Body of pancreas (tissue), 4 donors: ENCODE measurements around the gene COL4A6. TPM values are rescaled to one million over a fixed set of nuclear protein-coding genes. Genes with fewer than 3 reads are reported as not detected.

Experiments used
- ATAC-seq: fragments of 150-250 bp; one replicate; pipeline ENCODE4 v1.9.1; 2016
- DNase-seq, 4 donors: peaks; one replicate each; pipeline ENCODE4 v3.0.0-alpha.2; 2019
- H3K27ac ChIP-seq, 4 donors: fragments of 200-600 bp; sonication (generic); 1 replicate in 3 of 4; 2 replicates in 1 of 4; pipeline versions ENCODE4 v1.5.1 to v1.6.1; 2016 to 2019; ENCODE audit warnings: mild to moderate bottlenecking in 1 of 4, mixed read lengths in 1 of 4, moderate library complexity in 1 of 4
- H3K27me3 ChIP-seq, 2 donors: fragments of 200-600 bp; sonication (generic); one replicate each; pipeline ENCODE4 v1.6.0; 2016; ENCODE audit warnings: mild to moderate bottlenecking in 1 of 2
- H3K36me3 ChIP-seq, 2 donors: fragments of 200-600 bp; sonication (generic); replicated peaks in 1 of 2; 2 replicates each; pipeline ENCODE4 v1.5.1; 2016; ENCODE audit warnings: low read depth in 2 of 2; ENCODE audit not compliant: insufficient read depth in 1 of 2
- H3K4me1 ChIP-seq: fragments of 200-600 bp; sonication (generic); one replicate; pipeline ENCODE4 v1.6.0; 2016
- H3K4me3 ChIP-seq, 2 donors: fragments of 200-600 bp; sonication (generic); 1 replicate in 1 of 2; 2 replicates in 1 of 2; pipeline ENCODE4 v1.5.1; 2016 to 2019
- H3K9me3 ChIP-seq, 3 donors: fragments of 200-600 bp; sonication (generic); 1 replicate in 2 of 3; 2 replicates in 1 of 3; pipeline ENCODE4 v1.5.1; 2016
- POLR2A ChIP-seq, 3 donors: fragments of 450-650 bp; IDR thresholded peaks; one replicate each; pipeline ENCODE4 v1.6.1; 2016; ENCODE audit warnings: antibody characterized with exemption in 3 of 3, mild to moderate bottlenecking in 2 of 3
- WGBS, 2 donors: methylation state at CpG; one replicate each; pipeline ENCODE4 v1.1.5; 2017; 5-methylcytosine and 5-hydroxymethylcytosine counted together
- intact Hi-C: fragments of 100-400 bp; cut with DNase I; formaldehyde crosslinking; loops from one replicate; pipeline ENCODE4 v1.15.1; 2023
- total RNA-seq, 2 donors: library from RNA; depleted of rRNA; stranded (reverse); fragments of >200 nt; gene quantifications; one replicate each; pipeline ENCODE4 v1.1.0, GENCODE V29; 2016
- TF ChIP-seq, protein P1 (sequence below), 7 experiments: fragments of 450-650 bp in 4 of 7; fragments of 200-600 bp in 3 of 7; sonication (generic) in 3 of 7; IDR thresholded peaks; one replicate each; pipeline ENCODE4 v1.5.1; 2016 to 2019; ENCODE audit warnings: antibody characterized with exemption in 7 of 7

Gene COL4A6
- total RNA-seq, 2 donors from 2014 or later = under 0.01 to 0.52 TPM

DNA sequence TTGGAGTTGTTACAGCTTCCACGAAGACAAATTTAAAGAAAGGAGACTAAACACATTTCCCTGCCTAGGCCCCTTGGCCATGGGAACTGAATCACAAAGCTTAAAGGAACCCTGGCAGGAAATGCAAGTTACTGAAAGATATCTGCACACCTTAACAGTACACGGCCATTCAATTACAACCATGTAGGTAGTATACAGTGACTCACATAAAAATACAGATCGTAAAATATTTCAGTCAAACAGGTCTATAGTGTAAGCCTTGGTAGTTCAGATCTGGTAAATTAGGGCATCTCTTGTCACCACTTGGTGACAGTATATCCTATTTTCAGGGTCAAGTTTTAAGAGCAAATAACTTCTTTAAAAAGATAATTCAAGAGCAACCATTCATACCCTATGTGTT lies 234.7 kb downstream of the COL4A6 start:
- ATAC-seq (no peak), DNase-seq (no peak)
- Histone ChIP-seq H3K4me3 (no peak overlapping the region), H3K36me3 (no peaks in the 10 kb centered on the region), H3K9me3 (no peaks in the 10 kb centered on the region), H3K27ac (no peak overlapping the region), H3K4me1 (no peaks in the 10 kb centered on the region), H3K27me3 (no peaks in the 10 kb centered on the region)
- intact Hi-C loops = no loop called here
- TF ChIP-seq, protein P1, sequence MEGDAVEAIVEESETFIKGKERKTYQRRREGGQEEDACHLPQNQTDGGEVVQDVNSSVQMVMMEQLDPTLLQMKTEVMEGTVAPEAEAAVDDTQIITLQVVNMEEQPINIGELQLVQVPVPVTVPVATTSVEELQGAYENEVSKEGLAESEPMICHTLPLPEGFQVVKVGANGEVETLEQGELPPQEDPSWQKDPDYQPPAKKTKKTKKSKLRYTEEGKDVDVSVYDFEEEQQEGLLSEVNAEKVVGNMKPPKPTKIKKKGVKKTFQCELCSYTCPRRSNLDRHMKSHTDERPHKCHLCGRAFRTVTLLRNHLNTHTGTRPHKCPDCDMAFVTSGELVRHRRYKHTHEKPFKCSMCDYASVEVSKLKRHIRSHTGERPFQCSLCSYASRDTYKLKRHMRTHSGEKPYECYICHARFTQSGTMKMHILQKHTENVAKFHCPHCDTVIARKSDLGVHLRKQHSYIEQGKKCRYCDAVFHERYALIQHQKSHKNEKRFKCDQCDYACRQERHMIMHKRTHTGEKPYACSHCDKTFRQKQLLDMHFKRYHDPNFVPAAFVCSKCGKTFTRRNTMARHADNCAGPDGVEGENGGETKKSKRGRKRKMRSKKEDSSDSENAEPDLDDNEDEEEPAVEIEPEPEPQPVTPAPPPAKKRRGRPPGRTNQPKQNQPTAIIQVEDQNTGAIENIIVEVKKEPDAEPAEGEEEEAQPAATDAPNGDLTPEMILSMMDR (IDR thresholded peaks at IDR 0.05) = no peak
- TF ChIP-seq POLR2A (IDR thresholded peaks at IDR 0.05) = no peak
- 58 to 70% methylated on average over 3 of the region's 3 CpGs for WGBS, 2 donors

DNA sequence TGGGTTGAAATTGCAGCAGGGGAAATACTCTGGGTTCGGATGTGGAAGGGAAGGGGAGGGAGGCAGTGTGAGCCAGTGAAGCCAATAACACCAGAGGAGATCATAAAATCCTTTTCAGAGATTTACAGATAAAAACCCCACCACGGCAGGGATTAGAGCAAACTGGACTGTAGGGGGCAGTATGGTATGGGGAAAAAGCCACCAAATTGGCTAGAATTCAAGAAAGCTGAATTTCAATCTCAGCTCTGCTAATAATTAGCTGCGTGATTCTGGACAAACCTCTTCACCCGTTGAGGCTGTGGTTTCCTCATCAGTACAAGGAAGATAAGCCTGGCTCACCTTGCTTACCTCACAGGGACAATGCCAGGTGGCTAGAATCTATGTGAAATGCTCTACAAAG lies 238.5 kb downstream of the COL4A6 start:
- DNase-seq (peak in 1 of 4 donors; percentile 3), ATAC-seq (no peak)
- H3K9me3 ChIP-seq = no peaks in the 10 kb centered on the region
- no peak overlapping the region for H3K27ac ChIP-seq
- intact Hi-C loops = no loop called here
- H3K27me3 ChIP-seq = no peaks in the 10 kb centered on the region
- WGBS, 2 donors = 8 to 12% methylated on average over 4 of the region's 4 CpGs
- no peaks in the 10 kb centered on the region for H3K4me1 ChIP-seq
- TF ChIP-seq, protein P1 (IDR thresholded peaks at IDR 0.05) = peak in 4 of 7 experiments; percentile 14 to 41 (median 26)
- no peak for TF ChIP-seq POLR2A (IDR thresholded peaks at IDR 0.05)
- no peak overlapping the region for H3K4me3 ChIP-seq
- no peaks in the 10 kb centered on the region for H3K36me3 ChIP-seq

DNA sequence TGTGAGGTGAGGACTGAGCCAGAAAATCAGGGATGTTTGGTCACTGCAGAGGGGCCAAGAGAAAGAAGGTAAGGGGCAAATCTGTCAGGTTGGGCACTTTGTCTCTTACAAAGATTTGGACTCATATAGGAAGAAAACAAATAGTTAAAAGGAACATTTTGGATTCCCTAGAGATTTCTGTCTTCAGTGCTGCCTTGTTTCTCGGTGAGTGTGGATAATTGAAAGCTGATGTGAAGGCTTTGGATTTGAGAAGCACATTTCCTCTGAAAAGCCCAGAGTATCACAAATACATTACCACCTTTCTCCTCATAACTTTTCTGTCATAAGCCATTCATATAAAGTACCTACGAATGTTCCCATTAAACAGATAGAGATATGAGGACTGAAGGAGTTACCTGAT lies 239.2 kb downstream of the COL4A6 start:
- Histone ChIP-seq H3K9me3 (no peaks in the 10 kb centered on the region), H3K4me3 (no peak overlapping the region), H3K27me3 (no peaks in the 10 kb centered on the region), H3K4me1 (no peaks in the 10 kb centered on the region), H3K27ac (no peak overlapping the region), H3K36me3 (no peaks in the 10 kb centered on the region)
- no peak for TF ChIP-seq POLR2A (IDR thresholded peaks at IDR 0.05)
- TF ChIP-seq, protein P1 (IDR thresholded peaks at IDR 0.05) = no peak
- intact Hi-C loops = no loop called here
- 38 to 49% methylated on average over 2 of the region's 2 CpGs for WGBS, 2 donors
- DNase-seq (no peak), ATAC-seq (no peak)

DNA sequence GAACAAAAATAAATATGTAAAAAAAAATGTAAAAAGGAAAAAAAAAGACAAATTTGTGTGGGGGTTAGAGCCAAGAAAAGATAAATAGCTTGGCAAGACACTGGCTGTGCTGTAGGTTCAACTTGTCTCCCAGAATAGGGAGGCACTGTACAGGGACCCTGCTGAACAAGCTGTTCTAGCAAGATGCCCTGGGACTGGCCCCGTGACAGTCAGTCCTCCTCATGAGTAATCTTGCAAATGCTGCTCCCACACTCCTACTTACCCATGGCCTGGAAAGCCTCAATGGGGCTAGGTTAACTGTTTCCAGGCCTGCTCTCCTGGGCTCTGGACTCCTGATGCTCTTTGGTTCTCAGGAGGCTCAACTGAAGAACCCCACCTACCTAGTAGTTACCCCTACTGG lies 239.8 kb downstream of the COL4A6 start:
- DNase-seq (peak in 1 of 4 donors; percentile 6), ATAC-seq (no peak)
- H3K9me3 ChIP-seq = no peaks in the 10 kb centered on the region
- H3K27me3 ChIP-seq = no peaks in the 10 kb centered on the region
- H3K36me3 ChIP-seq = no peaks in the 10 kb centered on the region
- 78 to 100% methylated on average over 1 of the region's 1 CpG for WGBS, 2 donors
- H3K4me3 ChIP-seq = no peak overlapping the region
- intact Hi-C loops = no loop called here
- no peaks in the 10 kb centered on the region for H3K4me1 ChIP-seq
- TF ChIP-seq, protein P1 (IDR thresholded peaks at IDR 0.05) = no peak
- TF ChIP-seq POLR2A (IDR thresholded peaks at IDR 0.05) = no peak
- H3K27ac ChIP-seq = no peak overlapping the region

DNA sequence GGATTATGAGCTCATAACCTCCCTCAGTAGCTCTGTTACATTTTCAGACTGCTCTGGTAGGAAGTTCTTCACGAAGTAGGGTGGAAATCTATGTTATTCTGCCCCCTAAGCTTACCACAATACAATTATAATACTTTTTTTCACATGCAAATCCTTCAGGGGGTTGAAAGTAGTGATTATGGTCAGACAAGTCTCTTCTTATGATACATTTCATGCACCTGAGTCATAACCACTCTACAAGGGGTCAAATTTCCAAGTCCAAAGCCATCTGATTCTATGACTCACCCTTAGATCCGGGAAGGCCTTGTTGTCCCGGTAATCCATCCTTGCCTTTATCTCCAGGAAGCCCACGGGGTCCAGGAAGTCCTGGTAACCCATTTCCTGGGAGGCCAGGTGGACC lies 251.4 kb downstream of the COL4A6 start:
- TF ChIP-seq, protein P1 (IDR thresholded peaks at IDR 0.05) = no peak
- TF ChIP-seq POLR2A (IDR thresholded peaks at IDR 0.05) = no peak
- no peaks in the 10 kb centered on the region for H3K9me3 ChIP-seq
- no peak for ATAC-seq

More for the DNA sequence above, 251.4 kb downstream of the COL4A6 start:
- Histone ChIP-seq H3K27ac (no peak overlapping the region), H3K27me3 (no peaks in the 10 kb centered on the region), H3K4me3 (no peak overlapping the region), H3K4me1 (no peaks in the 10 kb centered on the region), H3K36me3 (no peaks in the 10 kb centered on the region)
- 14 to 40% methylated on average over 1 to 4 of the region's 4 CpGs for WGBS, 2 donors
- intact Hi-C loops = no loop called here
- DNase-seq = no peak
